Liver (tissue), 9 donors: Measurements from ENCODE around the gene SH2D3A. TPM values are rescaled to one million over a fixed set of nuclear protein-coding genes. Genes with fewer than 3 reads are reported as not detected.

Experiments used
- DNase-seq: peaks from one replicate; pipeline ENCODE4 v3.0.0-alpha.2; 2017; ENCODE audit warnings: low spot score
- H3K27ac ChIP-seq, 2 donors: one replicate each; pipeline ENCODE4 v1.7.0; 2013; ENCODE audit warnings: inconsistent platforms in 2 of 2, low read length in 2 of 2, control low read depth in 1 of 2, low read depth in 1 of 2, mild to moderate bottlenecking in 1 of 2
- H3K27me3 ChIP-seq, 4 donors: one replicate each; pipeline versions ENCODE4 v1.6.1 to v1.7.0; 2013; ENCODE audit warnings: low read length in 3 of 4, inconsistent platforms in 1 of 4, mild to moderate bottlenecking in 1 of 4, moderate library complexity in 1 of 4; ENCODE audit not compliant: control insufficient read depth in 4 of 4, insufficient read depth in 4 of 4
- H3K36me3 ChIP-seq, 4 donors: one replicate each; pipeline versions ENCODE4 v1.6.1 to v1.7.0; 2013; ENCODE audit warnings: low read length in 3 of 4, mild to moderate bottlenecking in 3 of 4, low read depth in 1 of 4, moderate library complexity in 1 of 4; ENCODE audit not compliant: control insufficient read depth in 4 of 4, insufficient read depth in 3 of 4
- H3K4me1 ChIP-seq, 4 donors: one replicate each; pipeline versions ENCODE4 v1.6.1 to v1.7.0; 2013; ENCODE audit warnings: low read length in 3 of 4, mild to moderate bottlenecking in 3 of 4, moderate library complexity in 1 of 4; ENCODE audit not compliant: control insufficient read depth in 4 of 4, insufficient read depth in 4 of 4
- H3K4me3 ChIP-seq, 3 donors: one replicate each; pipeline versions ENCODE4 v1.6.1 to v1.7.0; 2013; ENCODE audit warnings: low read length in 3 of 3, control low read depth in 1 of 3, low read depth in 1 of 3, mild to moderate bottlenecking in 1 of 3
- H3K9ac ChIP-seq, 2 donors: one replicate each; pipeline ENCODE4 v1.7.0; 2013; ENCODE audit warnings: low read length in 2 of 2, mild to moderate bottlenecking in 2 of 2, moderate library complexity in 2 of 2, control low read depth in 1 of 2, low read depth in 1 of 2
- H3K9me3 ChIP-seq, 4 donors: one replicate each; pipeline versions ENCODE4 v1.6.1 to v1.7.0; 2013; ENCODE audit warnings: low read length in 3 of 4; ENCODE audit not compliant: control insufficient read depth in 4 of 4
- ATF3 ChIP-seq: IDR thresholded peaks from 2 replicates; pipeline ENCODE4 v1.6.1; 2016; ENCODE audit warnings: antibody characterized with exemption
- CTCF ChIP-seq: fragments of 150-350 bp; IDR thresholded peaks from 2 replicates; pipeline ENCODE4 v1.5.1; 2017; ENCODE audit warnings: improper control_type of control experiment, low read depth, low read length; ENCODE audit not compliant: missing input control
- EGR1 ChIP-seq, 2 donors: IDR thresholded peaks; 2 replicates each; pipeline ENCODE4 v1.6.1; 2016 to 2018; ENCODE audit warnings: antibody characterized with exemption in 2 of 2, low read depth in 2 of 2
- FOXA1 ChIP-seq: IDR thresholded peaks from 2 replicates; pipeline ENCODE4 v1.6.1; 2016; ENCODE audit warnings: antibody characterized with exemption
- FOXA2 ChIP-seq: IDR thresholded peaks from 2 replicates; pipeline ENCODE4 v1.6.1; 2016; ENCODE audit warnings: antibody characterized with exemption
- GABPA ChIP-seq, 2 donors: IDR thresholded peaks in 1 of 2; conservative IDR thresholded peaks in 1 of 2; 2 replicates each; pipeline ENCODE4 v1.6.1; 2016; ENCODE audit warnings: antibody characterized with exemption in 2 of 2, mild to moderate bottlenecking in 1 of 2, moderate library complexity in 1 of 2
- HNF4A ChIP-seq, 2 donors: conservative IDR thresholded peaks; 2 replicates each; pipeline ENCODE4 v1.6.1; 2016; ENCODE audit warnings: antibody characterized with exemption in 2 of 2, mild to moderate bottlenecking in 2 of 2
- JUND ChIP-seq, 2 donors: IDR thresholded peaks; 2 replicates each; pipeline ENCODE4 v1.6.1; 2016; ENCODE audit warnings: antibody characterized with exemption in 2 of 2
- NR2F2 ChIP-seq: IDR thresholded peaks from 2 replicates; pipeline ENCODE4 v1.6.1; 2016; ENCODE audit warnings: antibody characterized with exemption
- RAD21 ChIP-seq, 2 donors: IDR thresholded peaks; 2 replicates each; pipeline ENCODE4 v1.6.1; 2016; ENCODE audit warnings: antibody characterized with exemption in 2 of 2, mild to moderate bottlenecking in 2 of 2
- RXRA ChIP-seq, 2 donors: IDR thresholded peaks; 2 replicates each; pipeline ENCODE4 v1.6.1; 2017 to 2018; ENCODE audit warnings: antibody characterized with exemption in 2 of 2, mild to moderate bottlenecking in 1 of 2
- SP1 ChIP-seq: IDR thresholded peaks from 2 replicates; pipeline ENCODE4 v1.6.1; 2018; ENCODE audit warnings: antibody characterized with exemption, mild to moderate bottlenecking
- TAF1 ChIP-seq: conservative IDR thresholded peaks from 2 replicates; pipeline ENCODE4 v1.6.1; 2016; ENCODE audit warnings: antibody characterized with exemption, mild to moderate bottlenecking
- YY1 ChIP-seq: IDR thresholded peaks from 2 replicates; pipeline ENCODE4 v1.6.1; 2016; ENCODE audit warnings: antibody characterized with exemption, mild to moderate bottlenecking
- WGBS: extraction: QIAGEN DNeasy Blood & Tissue Kit; methylation state at CpG from one replicate; pipeline ENCODE4 v1.1.7; 2013; 5-methylcytosine and 5-hydroxymethylcytosine counted together
- polyA plus RNA-seq, 2 donors: library from polyadenylated mRNA; stranded (reverse) in 1 of 2; unstranded in 1 of 2; fragments of 200-250 nt in 1 of 2; fragments of >200 nt in 1 of 2; fragmentation: Nextera tagmentation in 1 of 2; extraction: Ambion mirVana in 1 of 2; gene quantifications; one replicate each; pipeline versions ENCODE4 v1.2.1 to v1.2.3, GENCODE V29; 2013 to 2015
- total RNA-seq, 2 donors: library from RNA; depleted of rRNA; stranded (reverse); fragments of >200 nt; gene quantifications; one replicate each; pipeline ENCODE4 v1.2.3, GENCODE V29; 2014
- TF ChIP-seq, protein P1 (sequence below): IDR thresholded peaks from 2 replicates; pipeline ENCODE4 v1.6.1; 2016; ENCODE audit warnings: antibody characterized with exemption
- TF ChIP-seq, protein P2 (sequence below): IDR thresholded peaks from 2 replicates; pipeline ENCODE4 v1.6.1; 2016; ENCODE audit warnings: antibody characterized with exemption, mild to moderate bottlenecking
- donor health status: healthy.
- donor health status: healthy.
- donor health status: healthy.
- donor health status: healthy.
- donor health status: healthy.

The SH2D3A gene
- total and polyA plus RNA-seq, 4 donors = 0.23 to 1.0 (median 0.77) TPM

GRCh38 chr19:6774821-6775707 is 7.8 kb upstream of the SH2D3A start:
- Histone ChIP-seq H3K9me3 (no peaks in the 10 kb centered on the region), H3K27me3 (no peaks in the 10 kb centered on the region), H3K36me3 (no peaks in the 10 kb centered on the region), H3K4me1 (peaks cover 0 to 3% (median 0%) of the 10 kb centered on the region in 4 donors), H3K4me3 (no peak overlapping the region), H3K9ac (no peak overlapping the region), H3K27ac (no peak overlapping the region)
- no peak for DNase-seq
- 63% methylated on average over 11 of the region's 11 CpGs for WGBS
- TF ChIP-seq, protein P1, sequence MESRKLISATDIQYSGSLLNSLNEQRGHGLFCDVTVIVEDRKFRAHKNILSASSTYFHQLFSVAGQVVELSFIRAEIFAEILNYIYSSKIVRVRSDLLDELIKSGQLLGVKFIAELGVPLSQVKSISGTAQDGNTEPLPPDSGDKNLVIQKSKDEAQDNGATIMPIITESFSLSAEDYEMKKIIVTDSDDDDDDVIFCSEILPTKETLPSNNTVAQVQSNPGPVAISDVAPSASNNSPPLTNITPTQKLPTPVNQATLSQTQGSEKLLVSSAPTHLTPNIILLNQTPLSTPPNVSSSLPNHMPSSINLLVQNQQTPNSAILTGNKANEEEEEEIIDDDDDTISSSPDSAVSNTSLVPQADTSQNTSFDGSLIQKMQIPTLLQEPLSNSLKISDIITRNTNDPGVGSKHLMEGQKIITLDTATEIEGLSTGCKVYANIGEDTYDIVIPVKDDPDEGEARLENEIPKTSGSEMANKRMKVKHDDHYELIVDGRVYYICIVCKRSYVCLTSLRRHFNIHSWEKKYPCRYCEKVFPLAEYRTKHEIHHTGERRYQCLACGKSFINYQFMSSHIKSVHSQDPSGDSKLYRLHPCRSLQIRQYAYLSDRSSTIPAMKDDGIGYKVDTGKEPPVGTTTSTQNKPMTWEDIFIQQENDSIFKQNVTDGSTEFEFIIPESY = no peak
- no peak for TF ChIP-seq FOXA1
- TF ChIP-seq FOXA2 = no peak
- TF ChIP-seq NR2F2 = no peak
- no peak for TF ChIP-seq YY1
- TF ChIP-seq JUND (IDR thresholded peaks at IDR 0.05) = no peak
- no peak for TF ChIP-seq ATF3
- TF ChIP-seq, protein P2, sequence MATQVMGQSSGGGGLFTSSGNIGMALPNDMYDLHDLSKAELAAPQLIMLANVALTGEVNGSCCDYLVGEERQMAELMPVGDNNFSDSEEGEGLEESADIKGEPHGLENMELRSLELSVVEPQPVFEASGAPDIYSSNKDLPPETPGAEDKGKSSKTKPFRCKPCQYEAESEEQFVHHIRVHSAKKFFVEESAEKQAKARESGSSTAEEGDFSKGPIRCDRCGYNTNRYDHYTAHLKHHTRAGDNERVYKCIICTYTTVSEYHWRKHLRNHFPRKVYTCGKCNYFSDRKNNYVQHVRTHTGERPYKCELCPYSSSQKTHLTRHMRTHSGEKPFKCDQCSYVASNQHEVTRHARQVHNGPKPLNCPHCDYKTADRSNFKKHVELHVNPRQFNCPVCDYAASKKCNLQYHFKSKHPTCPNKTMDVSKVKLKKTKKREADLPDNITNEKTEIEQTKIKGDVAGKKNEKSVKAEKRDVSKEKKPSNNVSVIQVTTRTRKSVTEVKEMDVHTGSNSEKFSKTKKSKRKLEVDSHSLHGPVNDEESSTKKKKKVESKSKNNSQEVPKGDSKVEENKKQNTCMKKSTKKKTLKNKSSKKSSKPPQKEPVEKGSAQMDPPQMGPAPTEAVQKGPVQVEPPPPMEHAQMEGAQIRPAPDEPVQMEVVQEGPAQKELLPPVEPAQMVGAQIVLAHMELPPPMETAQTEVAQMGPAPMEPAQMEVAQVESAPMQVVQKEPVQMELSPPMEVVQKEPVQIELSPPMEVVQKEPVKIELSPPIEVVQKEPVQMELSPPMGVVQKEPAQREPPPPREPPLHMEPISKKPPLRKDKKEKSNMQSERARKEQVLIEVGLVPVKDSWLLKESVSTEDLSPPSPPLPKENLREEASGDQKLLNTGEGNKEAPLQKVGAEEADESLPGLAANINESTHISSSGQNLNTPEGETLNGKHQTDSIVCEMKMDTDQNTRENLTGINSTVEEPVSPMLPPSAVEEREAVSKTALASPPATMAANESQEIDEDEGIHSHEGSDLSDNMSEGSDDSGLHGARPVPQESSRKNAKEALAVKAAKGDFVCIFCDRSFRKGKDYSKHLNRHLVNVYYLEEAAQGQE = no peak
- no peak for TF ChIP-seq RXRA (IDR thresholded peaks at IDR 0.05)
- TF ChIP-seq EGR1 (IDR thresholded peaks at IDR 0.05; ENCODE audit: low read depth in 2 of 2) = no peak
- TF ChIP-seq HNF4A (conservative IDR thresholded peaks at IDR 0.05) = no peak
- no peak for TF ChIP-seq GABPA (IDR thresholded peaks at IDR 0.05 in 1 of 2, conservative IDR thresholded peaks at IDR 0.05 in 1 of 2)
- no peak for TF ChIP-seq TAF1
- TF ChIP-seq CTCF = no peak
- TF ChIP-seq RAD21 (IDR thresholded peaks at IDR 0.05) = no peak
- no peak for TF ChIP-seq SP1
